DOHH2 (cell line): ENCODE measurements around the gene KLK5.

Source experiments
- CTCF ChIP-seq: fragments of 200-600 bp; sonication (generic); IDR thresholded peaks from one replicate; pipeline ENCODE4 v1.5.1; 2014; ENCODE audit warnings: antibody characterized with exemption, mild to moderate bottlenecking, low read depth, low read length; ENCODE audit not compliant: poor library complexity, severe bottlenecking
- EZH2phosphoT487 ChIP-seq: fragments of 200-600 bp; sonication (generic); IDR thresholded peaks from 2 replicates; pipeline ENCODE4 v1.6.1; 2017; ENCODE audit warnings: borderline replicate concordance, mild to moderate bottlenecking, antibody characterized with exemption, low read length, moderate library complexity, mixed read lengths

- TF ChIP-seq CTCF: no peak
- TF ChIP-seq EZH2phosphoT487: no peak
These were observed 9.4 kb upstream of the KLK5 start for GRCh38 chr19:50962245-50962644.
